ENCODE measurements around the gene SCOC. TPM values are rescaled to one million over a fixed set of nuclear protein-coding genes. Genes with fewer than 3 reads are reported as not detected.

The SCOC gene
- total RNA-seq, 1 donor: 5.1 TPM

Other genes starting within 250 kb of the SCOC start
- 27.2 TPM for gene MAML3, start 219.5 kb upstream of the SCOC start, total RNA-seq
- gene CLGN, start 54.0 kb downstream of the SCOC start, total RNA-seq: 1.3 TPM
- gene MGAT4D, start 124.6 kb downstream of the SCOC start, total RNA-seq: under 0.01 TPM
- 10.8 TPM for gene ELMOD2, start 150.5 kb downstream of the SCOC start, total RNA-seq
- gene UCP1, start 195.3 kb downstream of the SCOC start, total RNA-seq: not detected

Data from hematopoietic multipotent progenitor cell (in vitro differentiated cells).